GM19463 (cell line): ENCODE measurements around the gene OR4D1.

Experiments
- ATAC-seq: cut with Tn5 transposase; IDR thresholded peaks from one replicate; pipeline ENCODE4 v1.9.1; 2021; ENCODE audit warnings: mild to moderate bottlenecking, moderate library complexity; ENCODE audit not compliant: unreplicated experiment

OR4D1 gene

DNA sequence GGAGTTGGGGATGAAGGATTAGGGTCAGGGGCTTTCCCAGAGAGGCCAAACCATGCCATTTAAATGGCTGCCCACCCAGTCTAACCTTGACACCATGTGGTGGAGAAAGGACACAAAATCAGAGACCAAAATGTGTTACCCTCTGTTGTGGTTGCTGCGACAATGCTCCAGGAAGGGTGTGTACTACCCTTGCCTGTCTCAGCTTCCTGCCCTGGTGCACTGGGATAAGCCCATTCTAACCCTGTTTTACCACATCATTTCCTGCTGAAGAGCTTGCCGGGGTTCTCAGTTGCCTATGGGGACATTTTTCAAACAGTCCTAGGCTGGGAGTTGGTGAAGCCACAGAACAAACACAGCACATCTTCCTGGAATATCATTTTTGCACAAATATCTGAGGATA, 4.9 kb downstream of the OR4D1 start:
- ATAC-seq = no peak

DNA sequence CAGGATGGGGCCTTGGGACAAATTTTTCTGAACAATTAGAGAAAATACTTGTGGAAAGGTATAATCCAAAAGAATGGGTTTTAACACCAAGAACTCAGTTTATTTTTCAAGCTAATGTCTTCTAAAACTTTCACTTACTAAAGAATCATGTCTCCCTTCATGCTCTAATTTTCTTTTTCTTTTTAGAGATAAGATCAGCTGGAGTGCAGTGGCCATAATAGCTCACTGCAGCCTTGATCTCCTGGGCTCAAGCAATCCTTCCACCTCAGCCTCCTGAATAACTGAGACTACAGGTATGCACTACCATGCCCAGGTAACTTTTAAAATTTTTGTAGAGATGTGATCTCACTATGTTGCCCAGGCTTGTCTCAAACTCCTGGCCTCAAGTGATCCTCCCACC, 5.5 kb downstream of the OR4D1 start:
- ATAC-seq = no peak

DNA sequence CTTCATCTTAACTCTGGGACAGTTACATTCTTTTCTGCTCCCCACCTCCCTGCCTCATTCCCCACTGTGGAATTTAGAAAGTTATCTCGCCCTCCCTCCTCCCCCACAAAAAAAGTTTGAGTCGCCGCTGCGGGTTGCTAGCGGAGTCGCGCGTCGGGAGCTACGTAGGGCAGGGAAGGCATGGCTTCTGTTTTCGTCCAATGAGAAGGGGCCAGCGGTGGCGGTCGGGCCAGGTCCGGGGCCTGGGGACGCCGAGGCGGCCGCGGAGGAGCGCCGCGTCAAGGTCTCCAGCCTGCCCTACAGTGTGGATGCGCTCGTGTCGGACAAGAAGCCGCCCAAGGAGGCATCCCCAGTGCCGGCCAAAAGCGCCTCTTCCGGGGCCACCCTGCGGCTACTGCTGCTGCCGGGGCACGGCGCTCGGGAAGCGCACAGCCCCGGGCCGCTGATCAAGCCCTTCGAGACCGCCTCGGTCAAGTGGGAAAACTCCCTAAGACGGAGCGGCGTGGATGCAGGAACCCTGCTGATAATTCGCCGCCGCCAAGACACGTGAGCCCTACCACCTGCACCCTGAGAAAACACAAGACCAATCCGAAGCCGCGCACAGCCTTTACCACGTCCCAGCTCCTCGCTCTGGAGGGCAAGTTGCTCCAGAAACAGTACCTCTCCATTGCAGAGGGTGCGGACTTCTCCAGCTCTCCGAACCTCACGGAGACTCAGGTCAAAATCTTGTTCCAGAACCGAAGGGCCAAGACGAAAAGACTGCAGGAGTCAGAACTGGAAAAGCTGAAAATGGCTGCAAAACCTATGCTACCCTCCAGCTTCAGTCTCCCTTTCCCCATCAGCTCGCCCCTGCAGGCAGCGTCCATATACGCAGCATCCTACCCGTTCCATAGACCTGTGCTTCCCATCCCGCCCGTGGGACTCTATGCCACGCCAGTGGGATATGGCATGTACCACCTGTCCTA, 8.9 kb downstream of the OR4D1 start:
- no peak for ATAC-seq

DNA sequence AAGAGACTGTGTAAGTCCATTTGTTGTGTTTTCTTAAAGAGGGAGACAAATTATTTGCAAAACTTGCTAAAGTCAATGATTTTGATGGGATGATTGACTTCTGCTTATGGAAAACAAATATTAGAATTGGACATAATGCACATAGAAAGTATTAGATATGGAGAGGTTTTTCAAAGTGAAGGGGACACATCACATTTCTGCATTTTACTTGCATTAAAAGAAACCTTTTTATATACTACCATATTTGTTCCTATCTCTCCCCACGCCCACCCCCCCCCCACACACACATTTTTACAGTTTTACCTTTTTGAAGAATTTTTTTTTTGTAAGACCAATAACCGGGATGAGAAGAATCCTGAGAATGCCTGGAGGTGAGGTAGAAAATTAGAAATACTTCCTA, 10.0 kb downstream of the OR4D1 start:
- ATAC-seq = no peak

DNA sequence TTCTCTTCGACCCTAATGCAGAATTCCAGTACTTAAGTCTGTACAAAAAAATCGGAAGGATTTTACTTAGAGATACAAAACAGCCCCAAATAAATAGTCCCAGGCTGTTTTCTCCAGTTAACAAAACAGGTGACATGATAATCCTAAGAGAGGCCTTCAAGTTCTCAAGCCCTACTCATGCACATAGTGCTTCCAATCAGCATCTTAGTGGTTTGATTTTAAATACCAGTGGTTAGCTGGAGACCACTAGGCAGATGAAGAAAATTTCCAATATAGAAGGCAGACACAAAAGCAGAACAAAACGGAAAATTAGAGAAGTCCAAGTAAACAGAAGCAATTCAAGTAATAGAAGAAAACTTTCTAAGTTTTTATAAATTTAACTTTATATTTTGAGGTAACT, 13.4 kb downstream of the OR4D1 start:
- ATAC-seq = no peak

DNA sequence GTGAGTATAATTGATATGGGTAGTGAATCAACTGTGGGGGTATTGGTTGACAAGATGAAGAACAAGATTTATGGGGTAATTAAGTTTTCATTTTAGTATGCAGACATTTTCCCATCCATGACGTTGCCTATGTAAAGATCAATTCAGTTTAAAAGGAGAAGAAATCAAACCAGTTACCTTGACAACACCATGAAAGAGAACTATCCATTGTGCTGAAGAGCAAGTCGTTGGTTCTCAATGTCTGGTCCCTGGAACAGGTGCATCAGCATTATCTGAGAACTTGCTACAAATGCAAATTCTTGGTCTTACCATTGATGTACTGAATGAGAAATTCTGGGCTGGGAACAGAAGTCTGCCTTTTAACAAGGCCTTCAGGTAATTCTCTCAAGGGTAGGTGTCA, 17.8 kb downstream of the OR4D1 start:
- ATAC-seq = no peak

DNA sequence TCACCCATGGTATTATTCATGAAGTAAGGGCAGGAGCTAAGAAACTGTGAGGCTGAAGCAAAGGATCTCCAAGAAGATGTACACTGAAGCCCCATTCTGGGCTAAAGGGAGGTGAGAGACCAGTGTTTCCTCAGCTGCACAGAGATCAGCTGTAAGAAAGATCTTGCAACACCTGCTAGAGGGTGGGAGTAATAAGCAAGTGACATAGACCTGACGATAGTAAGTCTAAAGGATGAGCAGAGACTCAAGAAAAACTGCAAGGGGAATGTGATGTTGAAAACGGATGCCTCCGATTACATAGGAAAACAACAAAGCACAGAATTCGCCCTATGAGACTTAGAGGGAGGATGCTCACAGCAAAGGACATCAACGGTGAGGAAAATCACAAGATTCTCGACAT, 18.5 kb downstream of the OR4D1 start, which contains the start of gene OR4D2:
Gene OR4D2 (plus strand): TSS at position 301 of the 400 bp plus-strand sequence. CDS start 2,674 bp downstream, outside the sequence.
- no peak for ATAC-seq

DNA sequence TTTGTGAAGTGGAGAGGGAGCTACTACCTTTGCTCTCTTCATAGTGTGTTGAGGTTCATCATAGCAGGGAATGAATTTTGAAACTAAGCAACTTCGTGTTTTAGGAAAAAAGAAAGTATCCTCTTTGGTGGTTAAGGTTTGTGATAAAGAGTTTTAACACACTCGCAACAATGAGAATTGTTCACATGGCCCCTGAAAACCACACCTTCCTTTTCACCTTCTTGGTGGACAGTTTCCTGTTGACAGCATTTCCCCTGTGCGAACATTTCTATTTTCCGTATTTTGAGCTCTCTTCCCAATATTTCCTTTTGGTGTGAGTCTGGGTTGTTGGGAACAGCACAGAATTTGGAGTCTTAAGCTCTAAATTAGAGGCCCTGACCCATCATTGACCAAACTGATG, 22.4 kb downstream of the OR4D1 start:
- no peak for ATAC-seq

DNA sequence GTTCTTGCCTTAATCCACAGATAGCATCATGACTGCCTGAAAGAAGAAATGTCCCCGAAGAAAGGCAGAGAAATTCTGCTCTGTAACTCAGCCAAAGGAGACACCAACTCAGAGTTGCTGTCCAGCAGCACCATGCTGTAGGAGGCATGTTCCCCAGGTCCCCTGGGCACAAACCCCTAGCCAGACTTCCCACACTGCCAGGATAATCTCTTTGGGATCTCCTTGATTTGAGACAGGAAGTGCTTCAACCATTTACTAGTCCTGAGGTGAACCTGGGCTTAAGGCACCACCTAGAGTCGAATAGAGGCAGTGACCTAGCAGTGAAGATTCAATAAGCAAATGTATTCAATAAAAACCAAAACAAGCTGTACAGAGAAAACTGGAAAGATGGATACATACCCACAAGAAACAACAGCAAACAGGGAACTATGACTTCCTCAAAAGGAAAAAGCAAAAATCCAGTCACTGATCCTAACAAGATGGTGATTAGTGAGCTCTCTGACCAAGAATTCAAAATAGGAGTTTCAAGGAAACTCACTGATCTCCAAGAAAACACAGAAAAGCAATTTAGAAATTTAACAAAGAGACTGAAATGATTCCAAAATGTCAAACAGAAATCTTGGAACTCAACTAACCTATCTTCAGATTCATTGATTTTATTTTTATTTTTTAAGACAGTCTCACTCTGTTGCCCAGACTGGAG, 24.3 kb downstream of the OR4D1 start:
- ATAC-seq = no peak

DNA sequence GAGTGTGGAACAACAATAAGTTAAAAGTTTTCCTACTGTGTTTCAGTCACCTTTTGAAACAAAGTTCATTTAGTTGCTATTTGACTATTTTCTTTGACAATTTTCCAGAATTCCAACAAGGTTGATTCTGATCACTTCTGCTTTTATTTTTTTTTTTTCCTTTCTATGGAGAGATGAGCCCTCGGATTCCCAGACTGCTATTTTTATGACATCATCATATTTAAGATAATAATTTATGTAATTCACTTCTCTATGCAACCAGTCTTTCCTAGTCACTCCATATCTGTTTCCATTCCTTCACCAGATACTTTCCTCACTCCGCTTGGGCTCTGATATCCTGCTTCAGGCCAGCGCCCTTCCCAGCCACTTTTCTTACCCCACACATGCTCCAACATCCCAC, 26.7 kb downstream of the OR4D1 start:
- no peak for ATAC-seq

DNA sequence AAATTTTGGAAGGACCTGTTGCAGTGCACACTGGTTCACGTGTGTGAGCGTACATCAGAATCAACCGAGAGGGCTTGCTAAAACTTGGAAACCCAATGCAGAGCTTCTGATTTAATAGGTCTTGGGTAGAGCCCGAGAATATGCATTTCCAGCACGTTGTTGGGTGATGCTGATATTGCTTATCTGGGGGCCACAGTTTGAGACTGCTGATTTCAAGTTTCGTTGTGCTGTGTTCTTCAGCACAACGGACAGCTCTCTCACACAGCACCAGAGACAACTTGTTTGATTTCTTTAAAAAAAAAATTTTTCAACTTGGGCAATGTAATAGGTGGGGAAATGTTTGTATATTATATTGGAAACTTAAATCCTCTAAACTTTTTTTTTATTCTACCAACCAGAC, 28.0 kb downstream of the OR4D1 start:
- ATAC-seq = no peak

DNA sequence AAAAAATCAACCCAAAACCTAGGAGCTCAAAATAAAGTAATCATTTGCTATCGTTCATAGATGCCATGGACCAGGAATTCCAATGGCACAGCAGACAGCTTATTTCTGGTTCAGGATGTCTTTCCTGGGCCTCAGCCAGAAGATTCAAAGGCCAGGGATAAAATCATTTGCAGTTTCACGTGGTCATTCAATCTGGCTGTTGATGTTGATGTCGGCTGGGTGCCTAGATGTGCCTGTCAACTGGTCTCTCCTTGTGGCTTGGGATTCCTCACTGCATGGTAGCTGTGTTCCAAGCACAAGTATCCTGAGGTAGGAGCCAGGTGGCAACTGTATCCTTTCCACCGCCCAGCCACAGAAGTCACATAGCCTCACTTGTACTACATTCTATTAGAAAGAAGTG, 33.6 kb downstream of the OR4D1 start:
- ATAC-seq = no peak

DNA sequence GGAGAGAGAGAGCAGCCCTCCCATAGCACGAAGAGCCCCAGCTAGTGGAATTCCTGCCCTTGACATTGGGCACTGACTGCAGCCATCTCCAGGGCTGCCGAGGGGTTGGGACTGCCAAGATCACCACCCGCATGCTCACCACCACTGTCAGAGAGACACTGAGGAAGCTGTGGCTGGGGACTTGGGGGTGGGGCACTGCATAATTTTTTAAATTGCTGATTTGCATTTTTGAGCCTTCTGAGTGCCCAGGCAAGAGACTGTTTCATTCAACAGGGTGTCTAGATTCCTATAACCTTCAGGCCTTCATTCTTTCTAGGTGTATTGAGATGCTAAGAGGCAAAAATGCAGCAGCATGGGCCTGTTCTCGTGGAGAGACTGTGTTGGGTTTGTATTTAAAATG, 35.3 kb downstream of the OR4D1 start:
- no peak for ATAC-seq

DNA sequence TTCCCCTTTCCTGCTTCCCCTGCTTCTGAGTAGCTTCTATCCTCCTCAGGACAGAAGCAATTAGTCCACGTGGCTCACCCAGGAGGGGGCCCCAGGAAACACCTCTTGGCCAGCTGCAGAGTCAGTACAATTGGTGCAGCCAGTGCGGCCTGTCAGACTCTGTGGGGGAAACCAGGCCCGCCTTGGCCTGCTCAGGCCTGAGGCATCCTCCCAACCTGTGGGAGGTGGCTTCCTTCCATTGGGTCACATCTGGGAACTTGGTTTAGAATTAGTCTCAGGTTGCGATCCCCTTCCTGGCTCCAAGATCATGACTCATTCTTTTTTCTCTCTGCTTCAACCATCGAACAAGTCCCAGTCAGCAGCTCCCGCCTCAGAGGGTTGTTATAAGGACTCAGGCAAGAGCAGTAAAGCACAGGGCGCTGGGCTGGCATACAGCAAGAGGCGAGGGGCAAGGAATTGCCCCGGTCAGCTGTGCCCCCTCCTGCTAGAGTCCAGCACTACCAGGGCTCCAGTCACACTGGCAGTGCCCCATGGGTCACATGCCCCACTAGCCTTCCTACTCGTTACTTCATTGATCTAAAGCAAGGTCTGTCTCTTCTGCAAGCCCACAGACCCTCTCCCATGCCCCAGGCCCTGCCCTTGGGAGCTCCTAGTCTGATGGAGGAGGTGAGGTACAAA, 36.3 kb downstream of the OR4D1 start:
- ATAC-seq = no peak

DNA sequence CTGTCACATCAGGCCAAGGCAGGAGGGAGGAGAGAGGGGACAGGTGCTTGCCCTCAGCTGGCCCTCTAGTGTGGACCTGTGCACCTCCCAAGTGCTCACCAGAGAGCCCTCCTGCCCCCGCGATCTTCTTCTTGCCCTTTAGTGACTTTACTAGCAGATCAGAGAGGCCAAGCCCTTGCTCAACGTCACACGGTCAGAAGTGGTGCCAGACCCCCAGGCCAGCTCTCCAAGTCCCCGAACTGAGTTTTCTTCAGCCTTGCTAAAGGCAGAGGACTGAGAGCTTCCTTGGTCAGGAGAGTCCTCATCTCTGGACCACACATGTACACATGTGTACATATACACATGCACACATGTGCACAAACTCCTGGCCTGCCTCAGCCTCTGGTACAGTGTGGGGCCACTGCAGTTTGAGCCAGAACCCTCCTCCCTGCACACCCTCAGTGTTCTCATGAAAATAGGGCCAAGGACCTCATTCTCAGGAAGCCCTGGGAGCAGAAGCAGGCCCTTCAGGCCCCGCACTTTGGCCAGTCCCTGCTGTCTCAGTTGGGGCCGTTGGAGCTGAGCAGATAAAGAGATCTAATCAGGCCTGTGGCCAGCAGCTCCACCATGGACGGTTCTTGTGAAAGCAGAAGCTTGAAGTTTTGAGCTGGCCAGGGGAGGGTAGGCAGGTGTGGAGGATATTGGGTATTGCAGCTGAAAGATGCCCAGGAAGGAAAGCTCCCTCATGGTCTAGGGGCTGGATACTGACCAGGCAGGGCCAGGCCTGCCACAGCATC, 37.0 kb downstream of the OR4D1 start:
- no peak for ATAC-seq

DNA sequence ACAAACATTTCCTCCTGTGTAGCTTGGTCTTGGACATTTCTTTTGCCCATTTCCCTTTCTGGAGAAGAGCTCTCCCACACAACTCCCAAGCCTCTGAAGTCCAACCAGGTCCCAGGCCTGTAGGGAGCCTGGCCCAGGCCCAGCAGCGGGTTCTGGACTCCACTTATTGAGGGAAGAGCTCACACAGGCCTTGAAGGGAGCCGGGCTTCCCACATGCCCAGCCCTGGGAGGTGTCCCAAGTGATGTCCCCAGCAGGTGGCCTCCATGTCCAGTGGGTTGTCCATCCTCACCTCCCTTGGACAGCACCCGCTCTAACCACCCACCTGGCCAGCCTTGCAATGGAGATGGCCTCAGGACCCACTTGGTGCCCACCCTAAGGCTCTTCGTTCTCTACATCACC, 38.4 kb downstream of the OR4D1 start:
- no peak for ATAC-seq

DNA sequence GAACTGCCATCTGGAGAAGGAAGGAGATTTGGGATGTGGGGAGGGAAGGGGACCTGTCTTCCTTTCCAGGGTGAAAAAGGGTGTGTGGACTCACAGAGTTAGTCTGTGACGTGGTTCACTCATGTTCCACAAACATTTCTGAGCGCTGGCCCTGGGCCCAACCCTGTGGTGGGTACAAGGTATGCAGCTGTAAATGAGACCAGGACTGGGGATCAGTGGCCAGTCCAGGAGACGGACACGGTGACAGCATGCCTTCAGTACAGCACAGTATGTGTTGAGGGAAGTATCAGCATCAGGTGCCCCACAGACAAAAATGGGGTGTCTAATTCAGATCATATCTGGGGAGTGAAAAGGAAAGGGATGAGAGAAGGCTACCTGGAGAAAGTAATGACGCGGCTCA, 38.9 kb downstream of the OR4D1 start:
- no peak for ATAC-seq

DNA sequence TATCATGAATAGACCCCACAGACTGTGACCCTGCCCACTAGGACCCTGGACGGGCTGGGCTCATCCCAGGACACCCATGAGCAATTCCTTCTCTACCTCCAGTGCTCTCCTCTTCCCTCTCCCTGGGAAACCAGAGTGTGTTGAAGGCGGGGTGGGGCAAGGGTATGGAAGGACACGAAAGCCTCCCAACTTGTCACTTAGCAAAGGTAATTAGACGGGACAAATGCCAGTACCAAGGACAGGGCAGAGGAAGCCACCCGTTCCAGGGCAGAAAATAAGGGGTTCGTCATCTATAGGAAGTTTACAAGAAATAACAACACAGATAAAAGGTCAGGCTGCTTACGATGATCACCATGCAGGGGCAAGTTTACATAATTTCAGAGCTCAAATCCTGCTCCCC, 39.5 kb downstream of the OR4D1 start:
- no peak for ATAC-seq

DNA sequence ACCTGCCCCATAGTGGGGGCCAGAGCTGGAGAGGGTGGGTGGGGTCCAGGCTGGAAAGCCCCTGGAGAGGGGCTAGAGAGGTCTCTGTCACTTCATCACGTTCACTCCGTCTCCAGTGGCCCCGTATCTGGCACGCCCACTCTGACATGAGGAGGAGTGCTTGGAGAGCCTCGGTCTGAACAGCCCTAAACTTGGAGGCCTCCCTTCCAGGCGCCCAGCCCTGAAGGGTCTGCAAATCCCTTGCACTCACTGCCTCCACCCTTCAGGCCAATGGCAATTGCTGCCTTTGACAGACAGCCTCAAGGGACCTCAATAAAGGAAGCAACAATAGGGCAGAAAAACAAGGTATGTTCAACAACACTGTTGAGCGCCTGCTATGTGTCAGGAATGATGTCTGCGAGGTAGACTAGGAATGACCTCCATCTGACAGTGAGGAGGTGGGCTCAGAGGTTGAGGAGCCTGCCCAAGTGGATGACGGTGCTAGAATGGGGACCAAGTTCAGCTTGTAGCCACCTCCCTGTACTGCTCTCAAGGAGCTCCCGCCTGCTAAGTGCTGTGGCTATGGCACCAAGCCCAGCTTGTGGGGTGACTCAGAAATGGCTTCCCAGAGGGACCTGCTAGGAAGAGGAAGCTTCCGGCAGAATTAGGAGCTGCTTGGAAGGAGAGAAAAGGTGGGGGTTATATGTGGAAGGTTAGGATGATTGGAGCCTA, 41.4 kb downstream of the OR4D1 start:
- ATAC-seq = no peak

DNA sequence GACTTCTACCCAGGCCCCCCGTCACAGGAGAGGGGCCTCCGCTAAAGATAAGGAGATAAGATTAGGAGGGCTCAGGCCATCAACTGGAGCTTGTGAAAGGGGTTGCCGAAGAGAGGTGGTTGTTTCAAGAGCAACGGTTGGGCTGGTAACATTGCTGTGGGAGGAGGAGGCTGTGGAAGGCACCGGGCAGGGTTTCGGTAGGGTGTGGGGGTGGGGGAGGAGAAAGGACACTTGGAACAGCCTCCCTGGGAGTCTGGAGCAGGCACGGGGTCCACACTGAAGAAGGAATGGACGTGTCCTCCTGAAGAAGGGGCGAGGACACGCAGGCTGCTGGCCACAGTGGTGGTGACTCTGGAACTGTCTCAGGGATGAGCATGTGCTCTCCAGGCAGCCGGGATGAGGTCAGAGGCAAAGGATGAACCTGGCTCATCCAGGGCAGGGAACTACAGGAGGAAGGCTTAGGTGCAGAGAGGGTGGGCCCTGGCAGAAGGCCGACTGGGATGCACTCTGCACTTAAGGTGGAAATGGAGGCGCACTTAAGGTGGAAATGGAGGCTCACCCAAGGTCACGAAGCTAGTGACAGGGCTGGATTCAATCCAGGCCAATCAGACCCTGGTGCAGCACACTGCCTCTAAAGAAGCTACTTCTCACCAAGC, 43.2 kb downstream of the OR4D1 start:
- no peak for ATAC-seq
